Panc1 (cell line): ENCODE results near the gene PHOX2B. TPM values are rescaled to one million over a fixed set of nuclear protein-coding genes. Genes with fewer than 3 reads are reported as not detected.

Experiments used
- ATAC-seq: fragments of 200-7000 bp; cut with Tn5 transposase; 2 replicates; pipeline ENCODE4 v1.9.1; 2020; ENCODE audit warnings: mild to moderate bottlenecking, moderate library complexity
- BruUV-seq: library from RNA; stranded (reverse); fragments of 400-500 nt; replicated peaks from 2 replicates; lab custom pipeline; 2021; lab: Mats Ljungman, UMichigan
- CTCF ChIA-PET: fragments of 300-600 bp; sonication (Branson Sonifier 250); formaldehyde crosslinking; loops from one replicate; lab custom pipeline; 2022; ENCODE audit warnings: antibody characterized with exemption; lab: Charles Lee
- POLR2A ChIA-PET: fragments of 300-600 bp; sonication (Branson Sonifier 250); formaldehyde crosslinking; loops from one replicate; lab custom pipeline; 2022; ENCODE audit warnings: antibody characterized with exemption; lab: Charles Lee
- DNase-seq: peaks from one replicate; pipeline ENCODE4 v3.0.0-alpha.2; 2010; ENCODE audit warnings: low read depth, low spot score
- H3K27ac ChIP-seq: 2 replicates; pipeline ENCODE4 v1.5.1; 2011; ENCODE audit warnings: mild to moderate bottlenecking, low read length, inconsistent platforms
- H3K27me3 ChIP-seq: fragments of 200-500 bp; sonication (Bioruptor generic); 2 replicates; pipeline ENCODE4 v1.6.0; 2014; ENCODE audit warnings: low read length, inconsistent platforms; ENCODE audit not compliant: control insufficient read depth, insufficient read depth
- H3K36me3 ChIP-seq: fragments of 200-500 bp; sonication (Bioruptor generic); 2 replicates; pipeline ENCODE4 v1.5.1; 2014; ENCODE audit warnings: inconsistent platforms, mild to moderate bottlenecking, low read length, moderate library complexity; ENCODE audit not compliant: control insufficient read depth, insufficient read depth
- H3K4me1 ChIP-seq: 2 replicates; pipeline ENCODE4 v1.5.1; 2011; ENCODE audit warnings: inconsistent platforms, mild to moderate bottlenecking, low read length, moderate library complexity; ENCODE audit not compliant: control insufficient read depth, insufficient read depth
- H3K4me3 ChIP-seq, 2 experiments: 2 replicates each; pipeline ENCODE4 v1.5.1; 2011 to 2012; ENCODE audit warnings: low read depth in 2 of 2, low read length in 2 of 2, mild to moderate bottlenecking in 2 of 2, inconsistent platforms in 1 of 2, moderate library complexity in 1 of 2
- H3K9me3 ChIP-seq: fragments of 200-500 bp; sonication (Bioruptor generic); 2 replicates; pipeline ENCODE4 v1.5.1; 2014; ENCODE audit warnings: low read depth, mild to moderate bottlenecking, inconsistent platforms, low read length, moderate library complexity; ENCODE audit not compliant: control insufficient read depth, insufficient read depth
- POLR2AphosphoS5 ChIP-seq: IDR thresholded peaks from 2 replicates; pipeline ENCODE4 v1.6.1; 2012; ENCODE audit warnings: mild to moderate bottlenecking, low read depth, low read length, moderate library complexity
- REST ChIP-seq, 2 experiments: IDR thresholded peaks; 2 replicates each; pipeline ENCODE4 v1.6.1; 2011 to 2012; ENCODE audit warnings: low read depth in 2 of 2, control low read depth in 1 of 2, low read length in 1 of 2, mild to moderate bottlenecking in 1 of 2, moderate library complexity in 1 of 2; ENCODE audit not compliant: insufficient read depth in 1 of 2
- SIN3A ChIP-seq: IDR thresholded peaks from 2 replicates; pipeline ENCODE4 v1.6.1; 2012; ENCODE audit warnings: low read depth, mild to moderate bottlenecking, low read length, moderate library complexity, borderline replicate concordance; ENCODE audit not compliant: insufficient read depth
- TCF7L2 ChIP-seq: IDR thresholded peaks from 2 replicates; pipeline ENCODE4 v1.6.1; 2011; ENCODE audit warnings: mild to moderate bottlenecking, low read depth, low read length, inconsistent platforms
- in situ Hi-C: cut with HindIII; loops from 2 replicates; pipeline ENCODE4 v1.10.0; 2016; ENCODE audit warnings: low sequenced_read_pairs, low pct_unique_long_range_greater_than_20kb
- intact Hi-C: fragments of 100-400 bp; cut with micrococcal nuclease; formaldehyde crosslinking; loops from one replicate; pipeline ENCODE4 v1.10.0; 2022; ENCODE audit not compliant: unreplicated experiment
- total RNA-seq: library from RNA; stranded (reverse); gene quantifications from one replicate; pipeline ENCODE4 v1.2.1, GENCODE V29; 2021; ENCODE audit not compliant: unreplicated experiment
- TF ChIP-seq, protein P1 (sequence below): fragments of 450-650 bp; IDR thresholded peaks from 2 replicates; pipeline ENCODE4 v1.5.1; 2017; ENCODE audit warnings: mild to moderate bottlenecking

PHOX2B gene
- total RNA-seq, 1 experiment from 2014 or later, result not detected

- peaks cover 3% of the 10 kb centered on the region; the same call in 1 of the 2 replicates for H3K27me3 ChIP-seq
- no TSS peak for BruUV-seq
- in situ Hi-C loops (no loop called here), intact Hi-C loops (no loop called here)
- no peaks in the 10 kb centered on the region for H3K4me1 ChIP-seq
- ChIA-PET POLR2A (no interaction called here), CTCF (no interaction called here)
- no peak for DNase-seq
- no peak overlapping the region for H3K27ac ChIP-seq
- ATAC-seq, result no peak
- no peaks in the 10 kb centered on the region for H3K36me3 ChIP-seq
- H3K9me3 ChIP-seq, result no peaks in the 10 kb centered on the region
- no peak for TF ChIP-seq POLR2AphosphoS5
- no peak for TF ChIP-seq SIN3A
- TF ChIP-seq REST (IDR thresholded peaks at IDR 0.05; ENCODE audit: insufficient read depth in 1 of 2, low read depth in 2 of 2, low read length in 1 of 2), result no peak
- TF ChIP-seq, protein P1, sequence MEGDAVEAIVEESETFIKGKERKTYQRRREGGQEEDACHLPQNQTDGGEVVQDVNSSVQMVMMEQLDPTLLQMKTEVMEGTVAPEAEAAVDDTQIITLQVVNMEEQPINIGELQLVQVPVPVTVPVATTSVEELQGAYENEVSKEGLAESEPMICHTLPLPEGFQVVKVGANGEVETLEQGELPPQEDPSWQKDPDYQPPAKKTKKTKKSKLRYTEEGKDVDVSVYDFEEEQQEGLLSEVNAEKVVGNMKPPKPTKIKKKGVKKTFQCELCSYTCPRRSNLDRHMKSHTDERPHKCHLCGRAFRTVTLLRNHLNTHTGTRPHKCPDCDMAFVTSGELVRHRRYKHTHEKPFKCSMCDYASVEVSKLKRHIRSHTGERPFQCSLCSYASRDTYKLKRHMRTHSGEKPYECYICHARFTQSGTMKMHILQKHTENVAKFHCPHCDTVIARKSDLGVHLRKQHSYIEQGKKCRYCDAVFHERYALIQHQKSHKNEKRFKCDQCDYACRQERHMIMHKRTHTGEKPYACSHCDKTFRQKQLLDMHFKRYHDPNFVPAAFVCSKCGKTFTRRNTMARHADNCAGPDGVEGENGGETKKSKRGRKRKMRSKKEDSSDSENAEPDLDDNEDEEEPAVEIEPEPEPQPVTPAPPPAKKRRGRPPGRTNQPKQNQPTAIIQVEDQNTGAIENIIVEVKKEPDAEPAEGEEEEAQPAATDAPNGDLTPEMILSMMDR, result no peak
- TF ChIP-seq TCF7L2, result no peak
- H3K4me3 ChIP-seq, result no peak overlapping the region
These were observed 39.4 kb upstream of the PHOX2B start for GRCh38 chr4:41787931-41788330.

- no TSS peak for BruUV-seq
- peaks cover 3% of the 10 kb centered on the region; the same call in 1 of the 2 replicates for H3K27me3 ChIP-seq
- in situ Hi-C loops (no loop called here), intact Hi-C loops (no loop called here)
- H3K4me3 ChIP-seq, result no peak overlapping the region
- DNase-seq (no peak), ATAC-seq (no peak)
- no peaks in the 10 kb centered on the region for H3K36me3 ChIP-seq
- no peaks in the 10 kb centered on the region for H3K4me1 ChIP-seq
- POLR2A ChIA-PET, result no interaction called here
- H3K9me3 ChIP-seq, result no peaks in the 10 kb centered on the region
- CTCF ChIA-PET, result no interaction called here
- no peak overlapping the region for H3K27ac ChIP-seq
- no peak for TF ChIP-seq REST (IDR thresholded peaks at IDR 0.05; ENCODE audit: insufficient read depth in 1 of 2, low read depth in 2 of 2, low read length in 1 of 2)
- no peak for TF ChIP-seq TCF7L2
These were observed 37.1 kb upstream of the PHOX2B start for GRCh38 chr4:41785665-41786064.
